ENCODE data around the gene NMNAT2. TPM values are rescaled to one million over a fixed set of nuclear protein-coding genes. Genes with fewer than 3 reads are reported as not detected.

NMNAT2 gene
- total RNA-seq, 1 experiment from 2014 or later, result not detected

- H3K9ac ChIP-seq (ENCODE audit: low read length), result no peak overlapping the region
- H3K27ac ChIP-seq (ENCODE audit: low read depth, low read length), result no peak overlapping the region
- peaks cover 0 to 3% of the 10 kb centered on the region in 2 experiments; a peak in 1 of 4 replicates for H3K4me1 ChIP-seq (ENCODE audit: control insufficient read depth in 1 of 2, insufficient read depth in 2 of 2, low read length in 2 of 2)
- no peak overlapping the region for H3K4me3 ChIP-seq (replicated peaks in 1 of 2; ENCODE audit: low read depth in 1 of 2, low read length in 2 of 2)
- H3K9me2 ChIP-seq (ENCODE audit: insufficient read depth), result no peaks in the 10 kb centered on the region
- H3K36me3 ChIP-seq (ENCODE audit: control insufficient read depth in 1 of 2, insufficient read depth in 2 of 2, low read length in 2 of 2), result no peaks in the 10 kb centered on the region
- H3K9me3 ChIP-seq (ENCODE audit: control insufficient read depth in 1 of 2, insufficient read depth in 1 of 2, low read depth in 1 of 2, low read length in 2 of 2), result peaks cover 0 to 4% of the 10 kb centered on the region in 2 experiments; a peak in 1 of 4 replicates
- DNase-seq (ENCODE audit: low read depth, low spot score), result no peak
- H3K27me3 ChIP-seq (ENCODE audit: insufficient read depth, low read length), result no peaks in the 10 kb centered on the region
- intact Hi-C loops (cut with micrococcal nuclease), result no loop called here
- H3K79me2 ChIP-seq (ENCODE audit: insufficient read depth, low read length), result no peaks in the 10 kb centered on the region
- no peak for ATAC-seq
- no peak for TF ChIP-seq CBX3 (IDR thresholded peaks at IDR 0.05; ENCODE audit: low read depth)
- TF ChIP-seq ZNF274 (IDR thresholded peaks at IDR 0.05; ENCODE audit: low read depth, low read length), result no peak
- no peak for TF ChIP-seq RAD21 (IDR thresholded peaks at IDR 0.05; ENCODE audit: low read depth)
- TF ChIP-seq SP1 (IDR thresholded peaks at IDR 0.05; ENCODE audit: low read depth), result no peak
- TF ChIP-seq JUND (IDR thresholded peaks at IDR 0.05), result no peak
- no peak for TF ChIP-seq SRF (IDR thresholded peaks at IDR 0.05; ENCODE audit: low read depth)
- TF ChIP-seq EGR1 (IDR thresholded peaks at IDR 0.05; ENCODE audit: low read depth), result no peak
- H4K20me1 ChIP-seq (ENCODE audit: insufficient read depth), result no peaks in the 10 kb centered on the region
- ChIA-PET CTCF (no interaction called here), RAD21 (ENCODE audit: low non-redundant PET in 1 of 2, low total read pairs in 2 of 2, uncharacterized antibody in 2 of 2, unreplicated experiment in 2 of 2) (no interaction called here), POLR2A (no interaction called here)
- BruUV-seq (replicated peaks), result no TSS peak
- H3K4me2 ChIP-seq (ENCODE audit: low read length), result no peak overlapping the region
- no peak overlapping the region for H2AFZ ChIP-seq (ENCODE audit: low read depth, low read length, poor library complexity, severe bottlenecking)
These were observed 168.2 kb downstream of the NMNAT2 start for GRCh38 chr1:183249941-183250452.

- ATAC-seq (no peak), DNase-seq (ENCODE audit: low read depth, low spot score) (no peak)
- H2AFZ ChIP-seq (ENCODE audit: low read depth, low read length, poor library complexity, severe bottlenecking), result no peak overlapping the region
- H4K20me1 ChIP-seq (ENCODE audit: insufficient read depth), result no peaks in the 10 kb centered on the region
- no peaks in the 10 kb centered on the region for H3K27me3 ChIP-seq (ENCODE audit: insufficient read depth, low read length)
- H3K9me2 ChIP-seq (ENCODE audit: insufficient read depth), result no peaks in the 10 kb centered on the region
- no TSS peak for BruUV-seq (replicated peaks)
- H3K4me3 ChIP-seq (replicated peaks in 1 of 2; ENCODE audit: low read depth in 1 of 2, low read length in 2 of 2), result no peak overlapping the region
- H3K36me3 ChIP-seq (ENCODE audit: control insufficient read depth in 1 of 2, insufficient read depth in 2 of 2, low read length in 2 of 2), result no peaks in the 10 kb centered on the region
- H3K4me2 ChIP-seq (ENCODE audit: low read length), result no peak overlapping the region
- POLR2A ChIA-PET, result no interaction called here
- H3K9ac ChIP-seq (ENCODE audit: low read length), result no peak overlapping the region
- no peaks in the 10 kb centered on the region; a peak in 1 of 4 replicates for H3K9me3 ChIP-seq (ENCODE audit: control insufficient read depth in 1 of 2, insufficient read depth in 1 of 2, low read depth in 1 of 2, low read length in 2 of 2)
- no peak overlapping the region for H3K27ac ChIP-seq (ENCODE audit: low read depth, low read length)
- H3K79me2 ChIP-seq (ENCODE audit: insufficient read depth, low read length), result no peaks in the 10 kb centered on the region
- intact Hi-C loops (cut with micrococcal nuclease), result no loop called here
- no peak for TF ChIP-seq FOSL1 (IDR thresholded peaks at IDR 0.05; ENCODE audit: low read depth)
- no peak for TF ChIP-seq POLR2AphosphoS5 (IDR thresholded peaks at IDR 0.05; ENCODE audit: low read depth, low read length)
- no peak for TF ChIP-seq CEBPB (IDR thresholded peaks at IDR 0.05; ENCODE audit: low read depth)
- no peak for TF ChIP-seq EGR1 (IDR thresholded peaks at IDR 0.05; ENCODE audit: low read depth)
- TF ChIP-seq ATF3 (IDR thresholded peaks at IDR 0.05), result no peak
- TF ChIP-seq ZBTB33 (IDR thresholded peaks at IDR 0.05; ENCODE audit: extremely low read depth, insufficient replicate concordance, low read length), result no peak
- no peak for TF ChIP-seq JUND (IDR thresholded peaks at IDR 0.05)
- TF ChIP-seq EZH2phosphoT487 (IDR thresholded peaks at IDR 0.05; ENCODE audit: borderline replicate concordance), result no peak
- no peak for TF ChIP-seq SP1 (IDR thresholded peaks at IDR 0.05; ENCODE audit: low read depth)
- no peak for TF ChIP-seq EZH2 (IDR thresholded peaks at IDR 0.05)
- peaks cover 0 to 3% of the 10 kb centered on the region in 2 experiments; a peak in 1 of 4 replicates for H3K4me1 ChIP-seq (ENCODE audit: control insufficient read depth in 1 of 2, insufficient read depth in 2 of 2, low read length in 2 of 2)
- CTCF ChIA-PET, result interaction anchor here (1.4 kb wide), 1 partner anchor 15 kb away, joined by 3 read pairs; no protein-coding TSS in a partner anchor
- RAD21 ChIA-PET (ENCODE audit: low non-redundant PET in 1 of 2, low total read pairs in 2 of 2, uncharacterized antibody in 2 of 2, unreplicated experiment in 2 of 2), result no interaction called here
These were observed 169.0 kb downstream of the NMNAT2 start for GRCh38 chr1:183248989-183249691.

Data from HCT116 (cell line).